HepG2 (cell line): ENCODE measurements around the gene BACH1.

Experiments used
- DNMT1 ChIP-seq: sonication (generic); formaldehyde crosslinking; IDR thresholded peaks from 2 replicates; pipeline ENCODE4 v1.5.1; 2020; ENCODE audit warnings: mild to moderate bottlenecking, missing genetic modification reagents
- NPAS2 ChIP-seq: sonication (generic); formaldehyde crosslinking; IDR thresholded peaks from 2 replicates; pipeline ENCODE4 v1.8.0; 2022; ENCODE audit warnings: mild to moderate bottlenecking, missing genetic modification reagents, borderline replicate concordance
- NR2C2 ChIP-seq: sonication (generic); formaldehyde crosslinking; IDR thresholded peaks from 2 replicates; pipeline ENCODE4 v1.4.0; 2020; ENCODE audit warnings: missing genetic modification reagents, mild to moderate bottlenecking, moderate library complexity, borderline replicate concordance
- ZNF792 ChIP-seq: IDR thresholded peaks from 2 replicates; pipeline ENCODE4 v1.6.1; 2016

GRCh38 chr21:29267666-29268065, 31.1 kb upstream of the BACH1 start:
- no peak for TF ChIP-seq NR2C2 (CRISPR knock-in tag)
- TF ChIP-seq DNMT1 (CRISPR knock-in tag): no peak
- TF ChIP-seq NPAS2 (CRISPR knock-in tag): no peak
- TF ChIP-seq ZNF792: no peak
